Endodermal cell (in vitro differentiated cells): ENCODE measurements around the gene ZPBP. TPM values are rescaled to one million over a fixed set of nuclear protein-coding genes. Genes with fewer than 3 reads are reported as not detected.

Source experiments
- DNase-seq: peaks from one replicate; pipeline ENCODE4 v3.0.0-alpha.2; 2017
- H3K27ac ChIP-seq: 2 replicates; pipeline ENCODE4 v1.5.1; 2013; ENCODE audit warnings: mild to moderate bottlenecking, low read depth, low read length, moderate library complexity
- H3K27me3 ChIP-seq: 2 replicates; pipeline ENCODE4 v1.6.1; 2013; ENCODE audit warnings: mild to moderate bottlenecking, low read length, moderate library complexity; ENCODE audit not compliant: insufficient read depth, control insufficient read depth, poor library complexity, severe bottlenecking
- H3K36me3 ChIP-seq: 2 replicates; pipeline ENCODE4 v1.7.0; 2013; ENCODE audit warnings: mild to moderate bottlenecking, low read length, moderate library complexity; ENCODE audit not compliant: control insufficient read depth, insufficient read depth
- H3K4me1 ChIP-seq: one replicate; pipeline ENCODE4 v1.7.0; 2013; ENCODE audit warnings: low read length; ENCODE audit not compliant: control insufficient read depth, insufficient read depth
- H3K4me3 ChIP-seq: 2 replicates; pipeline ENCODE4 v1.5.1; 2013; ENCODE audit warnings: mild to moderate bottlenecking, low read length, moderate library complexity
- H3K9ac ChIP-seq: 2 replicates; pipeline ENCODE4 v1.6.1; 2013; ENCODE audit warnings: mild to moderate bottlenecking, low read length, moderate library complexity; ENCODE audit not compliant: poor library complexity, severe bottlenecking; ENCODE audit errors: extremely low read depth
- H3K9me3 ChIP-seq: 2 replicates; pipeline ENCODE4 v1.6.1; 2013; ENCODE audit warnings: mild to moderate bottlenecking, low read length, moderate library complexity; ENCODE audit not compliant: control insufficient read depth
- H3K27ac Mint-ChIP-seq: 2 replicates; pipeline ENCODE4 v1.8.0; 2020; ENCODE audit warnings: mixed read lengths
- H3K27me3 Mint-ChIP-seq: 2 replicates; pipeline ENCODE4 v1.8.0; 2021; ENCODE audit warnings: mild to moderate bottlenecking, mixed read lengths; ENCODE audit not compliant: insufficient read depth
- H3K36me3 Mint-ChIP-seq: 2 replicates; pipeline ENCODE4 v1.8.0; 2020; ENCODE audit warnings: low read depth, mixed read lengths
- H3K4me1 Mint-ChIP-seq: 2 replicates; pipeline ENCODE4 v1.8.0; 2020; ENCODE audit warnings: mixed read lengths
- H3K4me3 Mint-ChIP-seq: 2 replicates; pipeline ENCODE4 v1.8.0; 2020; ENCODE audit warnings: mild to moderate bottlenecking, moderate library complexity, mixed read lengths
- H3K9me3 Mint-ChIP-seq: 2 replicates; pipeline ENCODE4 v1.8.0; 2020; ENCODE audit warnings: mild to moderate bottlenecking, mixed read lengths
- WGBS, 2 experiments: methylation state at CpG; one replicate each; pipeline versions ENCODE4 v1.1.5 to v1.1.7; 2013; ENCODE audit warnings: missing lambda C conversion rate in 2 of 2, mixed read lengths in 1 of 2; ENCODE audit not compliant: insufficient coverage in 1 of 2, insufficient read length in 1 of 2; 5-methylcytosine and 5-hydroxymethylcytosine counted together
- long read RNA-seq, 4 experiments: library from polyadenylated mRNA in 2 of 4; library from RNA in 1 of 4; library from capped mRNA in 1 of 4; stranded (forward) in 3 of 4; unstranded in 1 of 4; transcript quantifications; one replicate each; pipeline ENCODE4 v2.0.0, GENCODE V29; 2020 to 2021; ENCODE audit warnings: inconsistent platforms in 1 of 4
- polyA plus RNA-seq, 2 experiments: library from polyadenylated mRNA; stranded (reverse); fragments of 50-300 nt; gene quantifications; one replicate each; pipeline ENCODE4 v1.2.3, GENCODE V29; 2013
- total RNA-seq, 2 donors: library from RNA; stranded (reverse); fragmentation: NEBNext Ultra II Directional in 1 of 2; extraction: Animal tissue kit (Norgen Biotek cat#: 25700) in 1 of 2; gene quantifications; 2 replicates in 1 of 2; 3 replicates in 1 of 2; pipeline ENCODE4 v1.2.1, GENCODE V29; 2021
- TF ChIP-seq, protein P1 (sequence below): fragments of 200-600 bp; sonication (generic); conservative IDR thresholded peaks from 2 replicates; pipeline ENCODE4 v1.5.0; 2021; ENCODE audit warnings: antibody characterized with exemption, mild to moderate bottlenecking

ZPBP gene, protein sequence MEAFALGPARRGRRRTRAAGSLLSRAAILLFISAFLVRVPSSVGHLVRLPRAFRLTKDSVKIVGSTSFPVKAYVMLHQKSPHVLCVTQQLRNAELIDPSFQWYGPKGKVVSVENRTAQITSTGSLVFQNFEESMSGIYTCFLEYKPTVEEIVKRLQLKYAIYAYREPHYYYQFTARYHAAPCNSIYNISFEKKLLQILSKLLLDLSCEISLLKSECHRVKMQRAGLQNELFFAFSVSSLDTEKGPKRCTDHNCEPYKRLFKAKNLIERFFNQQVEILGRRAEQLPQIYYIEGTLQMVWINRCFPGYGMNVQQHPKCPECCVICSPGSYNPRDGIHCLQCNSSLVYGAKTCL
- not detected for total RNA-seq
- polyA plus RNA-seq (2013, experiment 1 of 2) = not detected
- polyA plus RNA-seq (2013, experiment 2 of 2) = not detected
- long read RNA-seq, experiment 1 = 0 reads
- long read RNA-seq, experiment 2 = 0 reads
- long read RNA-seq, experiment 3 = 0 reads
- long read RNA-seq, experiment 4 = 0 reads

- no peak within 1 kb of the TSS for H3K27ac ChIP-seq
- DNase-seq = peak; percentile 70
- H3K4me1 ChIP-seq = no peaks in the 10 kb centered on the region
- no peak within 1 kb of the TSS for H3K4me3 ChIP-seq
- peaks cover 5% of the 10 kb centered on the region for H3K9me3 Mint-ChIP-seq
- H3K27me3 ChIP-seq = no peaks in the 10 kb centered on the region
- TF ChIP-seq, protein P1, sequence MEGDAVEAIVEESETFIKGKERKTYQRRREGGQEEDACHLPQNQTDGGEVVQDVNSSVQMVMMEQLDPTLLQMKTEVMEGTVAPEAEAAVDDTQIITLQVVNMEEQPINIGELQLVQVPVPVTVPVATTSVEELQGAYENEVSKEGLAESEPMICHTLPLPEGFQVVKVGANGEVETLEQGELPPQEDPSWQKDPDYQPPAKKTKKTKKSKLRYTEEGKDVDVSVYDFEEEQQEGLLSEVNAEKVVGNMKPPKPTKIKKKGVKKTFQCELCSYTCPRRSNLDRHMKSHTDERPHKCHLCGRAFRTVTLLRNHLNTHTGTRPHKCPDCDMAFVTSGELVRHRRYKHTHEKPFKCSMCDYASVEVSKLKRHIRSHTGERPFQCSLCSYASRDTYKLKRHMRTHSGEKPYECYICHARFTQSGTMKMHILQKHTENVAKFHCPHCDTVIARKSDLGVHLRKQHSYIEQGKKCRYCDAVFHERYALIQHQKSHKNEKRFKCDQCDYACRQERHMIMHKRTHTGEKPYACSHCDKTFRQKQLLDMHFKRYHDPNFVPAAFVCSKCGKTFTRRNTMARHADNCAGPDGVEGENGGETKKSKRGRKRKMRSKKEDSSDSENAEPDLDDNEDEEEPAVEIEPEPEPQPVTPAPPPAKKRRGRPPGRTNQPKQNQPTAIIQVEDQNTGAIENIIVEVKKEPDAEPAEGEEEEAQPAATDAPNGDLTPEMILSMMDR = peak; percentile 92
- no peaks in the 10 kb centered on the region for H3K36me3 Mint-ChIP-seq
- peak within 1 kb of the TSS; percentile 67 for H3K4me3 Mint-ChIP-seq
- no peaks in the 10 kb centered on the region for H3K36me3 ChIP-seq
- H3K27me3 Mint-ChIP-seq = peaks cover 33% of the 10 kb centered on the region
- peak within 1 kb of the TSS; percentile 63 for H3K27ac Mint-ChIP-seq
- 84 to 87% methylated on average over 48 to 53 of the region's 53 CpGs for WGBS, 2 experiments
- H3K9ac ChIP-seq = no peak within 1 kb of the TSS
- H3K9me3 ChIP-seq = no peaks in the 10 kb centered on the region
- peaks cover 3% of the 10 kb centered on the region for H3K4me1 Mint-ChIP-seq
Observed at GRCh38 chr7:50092579-50093491, at the start of gene ZPBP. ZPBP (minus strand) TSS chr7:50093246; CDS start chr7:50093194, 52 bp downstream.

DNA sequence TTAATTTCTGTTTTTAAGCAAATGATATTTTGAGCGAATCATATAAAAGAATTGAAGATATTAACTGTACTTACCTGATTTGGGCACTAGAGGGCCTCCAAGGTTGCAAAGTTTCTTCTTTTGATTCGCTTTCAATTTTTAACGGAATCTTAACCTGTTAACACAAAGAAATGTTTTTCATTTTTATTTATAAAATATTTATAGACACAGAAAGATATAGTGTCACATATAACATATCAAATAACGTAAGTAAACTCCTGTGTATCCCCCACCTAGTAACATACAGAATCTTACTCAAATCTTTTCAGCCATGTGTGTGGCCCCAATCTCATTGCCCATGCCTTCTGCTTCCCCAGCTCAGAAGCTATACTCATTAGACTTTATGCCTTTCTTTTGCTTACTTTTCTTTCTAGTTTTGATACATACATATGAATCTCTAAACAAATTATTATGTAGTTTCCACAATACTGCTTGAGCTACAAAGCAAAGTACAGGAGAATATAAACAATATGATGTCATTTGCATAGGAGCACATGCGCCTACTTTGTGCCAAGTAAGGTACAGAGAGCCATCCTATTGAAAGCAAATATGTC is 49.5 kb upstream of the ZPBP start:
- no peak overlapping the region for H3K27ac ChIP-seq
- no peaks in the 10 kb centered on the region for H3K9me3 Mint-ChIP-seq
- DNase-seq = no peak
- H3K9me3 ChIP-seq = peaks cover 5% of the 10 kb centered on the region
- H3K4me1 ChIP-seq = no peaks in the 10 kb centered on the region
- H3K4me1 Mint-ChIP-seq = no peaks in the 10 kb centered on the region
- no peaks in the 10 kb centered on the region for H3K27me3 Mint-ChIP-seq
- H3K9ac ChIP-seq = no peak overlapping the region
- no peaks in the 10 kb centered on the region for H3K27me3 ChIP-seq
- no peak overlapping the region for H3K4me3 Mint-ChIP-seq
- no peak overlapping the region for H3K4me3 ChIP-seq
- H3K27ac Mint-ChIP-seq = no peak overlapping the region
- TF ChIP-seq, protein P1 = peak; percentile 84
- H3K36me3 ChIP-seq = no peaks in the 10 kb centered on the region
- 36 to 44% methylated on average over 3 to 5 of the region's 5 CpGs for WGBS, 2 experiments
- H3K36me3 Mint-ChIP-seq = no peaks in the 10 kb centered on the region

DNA sequence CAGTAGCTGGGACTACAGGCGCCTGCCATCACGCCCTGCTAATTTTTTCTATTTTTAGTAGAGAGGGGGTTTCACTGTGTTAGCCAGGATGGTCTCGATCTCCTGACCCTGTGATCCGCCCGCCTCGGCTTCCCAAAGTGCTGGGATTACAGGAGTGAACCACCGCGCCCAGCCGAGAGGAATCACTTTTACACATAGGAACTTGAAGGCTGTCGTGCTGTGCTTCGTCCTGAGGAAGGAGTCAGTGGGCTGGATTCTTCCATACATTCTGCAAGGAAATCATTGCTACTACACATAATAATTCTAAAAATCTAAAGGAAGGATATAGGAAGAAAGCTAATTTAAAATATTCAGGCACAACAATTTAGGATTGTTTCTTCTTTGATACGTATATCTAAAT is 48.8 kb upstream of the ZPBP start:
- WGBS, 2 experiments = 78 to 79% methylated on average over 8 to 10 of the region's 12 CpGs
- no peaks in the 10 kb centered on the region for H3K27me3 ChIP-seq
- peaks cover 5% of the 10 kb centered on the region for H3K9me3 ChIP-seq
- H3K9ac ChIP-seq = no peak overlapping the region
- no peaks in the 10 kb centered on the region for H3K4me1 Mint-ChIP-seq
- H3K27ac ChIP-seq = no peak overlapping the region
- no peak for DNase-seq
- H3K9me3 Mint-ChIP-seq = no peaks in the 10 kb centered on the region
- no peaks in the 10 kb centered on the region for H3K36me3 ChIP-seq
- H3K36me3 Mint-ChIP-seq = no peaks in the 10 kb centered on the region
- no peak overlapping the region for H3K4me3 Mint-ChIP-seq
- H3K4me1 ChIP-seq = no peaks in the 10 kb centered on the region
- TF ChIP-seq, protein P1 = no peak
- no peaks in the 10 kb centered on the region for H3K27me3 Mint-ChIP-seq
- H3K4me3 ChIP-seq = no peak overlapping the region
- H3K27ac Mint-ChIP-seq = no peak overlapping the region
